ENCODE data around the gene NFAM1.

NFAM1 gene

DNA sequence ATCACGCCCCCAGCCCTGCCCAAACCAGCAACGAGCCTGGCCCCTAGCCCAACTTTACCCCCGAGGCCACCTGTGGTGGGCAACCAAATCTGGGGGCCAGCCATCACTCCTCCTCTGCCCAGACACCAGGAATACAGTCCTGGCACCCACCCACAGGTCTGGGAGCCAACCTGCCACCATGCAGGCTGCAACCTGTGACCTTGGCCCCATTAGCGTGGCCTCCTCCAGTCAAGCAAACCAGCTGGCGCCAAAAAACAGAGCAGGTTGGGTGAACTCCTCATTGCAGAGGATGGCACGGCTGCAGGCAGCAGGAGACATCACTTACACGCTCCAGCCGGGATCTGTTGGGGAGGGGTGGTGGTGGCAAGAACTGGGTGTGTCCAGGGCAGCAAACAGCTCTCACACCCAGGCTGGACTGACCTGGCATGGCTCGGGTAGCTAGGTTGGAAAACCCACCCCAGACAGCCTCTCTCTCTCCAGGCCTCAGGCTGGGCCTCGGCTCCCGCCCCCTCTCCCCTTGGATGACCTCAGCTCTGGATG, 96.3 kb downstream of the NFAM1 start:
- no peak overlapping the region for H3K4me3 ChIP-seq (ENCODE audit: low read depth in 1 of 2, low read length in 2 of 2)
- peaks cover 0 to 1% of the 10 kb centered on the region in 2 donors for H3K4me1 ChIP-seq (ENCODE audit: control insufficient read depth in 1 of 2, insufficient read depth in 2 of 2, low read length in 2 of 2)
- H3K27ac ChIP-seq (ENCODE audit: low read length), result no peak overlapping the region
- H3K27me3 ChIP-seq (ENCODE audit: low read depth, low read length), result no peaks in the 10 kb centered on the region
- no peaks in the 10 kb centered on the region for H3K36me3 ChIP-seq (ENCODE audit: control insufficient read depth in 1 of 2, insufficient read depth in 2 of 2, low read length in 2 of 2)
- no peaks in the 10 kb centered on the region for H3K9me3 ChIP-seq (ENCODE audit: control insufficient read depth in 1 of 2, low read length in 2 of 2)

DNA sequence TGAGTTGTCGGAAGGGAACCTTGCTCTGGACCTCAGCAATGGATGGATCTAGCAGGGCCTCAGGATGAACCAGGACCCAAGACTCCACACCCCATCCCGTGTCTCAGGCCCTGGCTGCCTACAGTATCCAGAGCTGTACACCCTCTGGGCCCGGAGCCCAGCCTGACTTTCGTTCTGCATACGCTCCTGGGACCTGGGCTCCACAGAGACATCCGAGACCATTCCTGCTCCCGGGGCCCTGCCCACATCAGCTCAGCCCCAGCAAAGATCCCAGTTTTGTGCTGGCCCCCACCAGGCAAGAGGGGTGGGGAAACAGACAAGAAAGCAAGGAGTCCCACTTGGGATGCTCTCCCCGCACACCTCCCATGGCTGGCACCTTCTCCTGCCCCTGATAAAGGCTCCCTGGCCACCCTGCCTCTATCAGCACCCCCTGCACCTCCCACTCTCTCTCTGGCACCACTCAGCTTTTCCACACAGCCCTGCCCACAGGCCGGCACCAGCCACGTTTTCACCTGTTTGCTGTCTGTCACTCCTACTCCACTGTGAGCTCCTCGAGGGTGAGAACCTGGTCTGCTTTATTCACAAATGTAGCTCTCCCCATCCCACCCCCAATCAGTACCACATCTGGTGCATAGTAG, 97.2 kb downstream of the NFAM1 start:
- no peak overlapping the region for H3K27ac ChIP-seq (ENCODE audit: low read length)
- no peaks in the 10 kb centered on the region for H3K27me3 ChIP-seq (ENCODE audit: low read depth, low read length)
- H3K9me3 ChIP-seq (ENCODE audit: control insufficient read depth in 1 of 2, low read length in 2 of 2), result no peaks in the 10 kb centered on the region
- no peak overlapping the region for H3K4me3 ChIP-seq (ENCODE audit: low read depth in 1 of 2, low read length in 2 of 2)
- H3K36me3 ChIP-seq (ENCODE audit: control insufficient read depth in 1 of 2, insufficient read depth in 2 of 2, low read length in 2 of 2), result no peaks in the 10 kb centered on the region
- no peaks in the 10 kb centered on the region for H3K4me1 ChIP-seq (ENCODE audit: control insufficient read depth in 1 of 2, insufficient read depth in 2 of 2, low read length in 2 of 2)

DNA sequence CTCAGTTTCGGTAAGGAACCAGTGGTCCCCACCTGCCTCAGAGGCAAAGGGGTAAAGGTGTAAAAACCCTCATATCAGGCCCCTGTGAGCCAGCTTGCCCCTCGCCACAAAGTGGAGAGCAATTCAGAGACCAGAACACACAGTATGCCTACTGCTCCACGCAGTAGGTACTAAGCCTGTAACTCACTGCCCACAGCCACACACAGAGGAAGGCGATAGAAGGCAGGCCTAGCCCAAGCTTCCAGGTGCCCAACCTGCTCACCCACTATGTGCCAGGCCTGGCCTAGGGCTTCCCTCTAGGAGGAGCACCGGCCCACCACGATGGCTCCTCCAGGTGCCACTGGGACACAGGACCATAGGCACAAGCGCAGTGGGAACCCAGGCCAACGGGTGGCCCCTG, 98.7 kb downstream of the NFAM1 start:
- H3K4me1 ChIP-seq (ENCODE audit: control insufficient read depth in 1 of 2, insufficient read depth in 2 of 2, low read length in 2 of 2), result no peaks in the 10 kb centered on the region
- H3K36me3 ChIP-seq (ENCODE audit: control insufficient read depth in 1 of 2, insufficient read depth in 2 of 2, low read length in 2 of 2), result no peaks in the 10 kb centered on the region
- no peaks in the 10 kb centered on the region for H3K9me3 ChIP-seq (ENCODE audit: control insufficient read depth in 1 of 2, low read length in 2 of 2)
- H3K27me3 ChIP-seq (ENCODE audit: low read depth, low read length), result no peaks in the 10 kb centered on the region
- H3K4me3 ChIP-seq (ENCODE audit: low read depth in 1 of 2, low read length in 2 of 2), result no peak overlapping the region
- no peak overlapping the region for H3K27ac ChIP-seq (ENCODE audit: low read length)

DNA sequence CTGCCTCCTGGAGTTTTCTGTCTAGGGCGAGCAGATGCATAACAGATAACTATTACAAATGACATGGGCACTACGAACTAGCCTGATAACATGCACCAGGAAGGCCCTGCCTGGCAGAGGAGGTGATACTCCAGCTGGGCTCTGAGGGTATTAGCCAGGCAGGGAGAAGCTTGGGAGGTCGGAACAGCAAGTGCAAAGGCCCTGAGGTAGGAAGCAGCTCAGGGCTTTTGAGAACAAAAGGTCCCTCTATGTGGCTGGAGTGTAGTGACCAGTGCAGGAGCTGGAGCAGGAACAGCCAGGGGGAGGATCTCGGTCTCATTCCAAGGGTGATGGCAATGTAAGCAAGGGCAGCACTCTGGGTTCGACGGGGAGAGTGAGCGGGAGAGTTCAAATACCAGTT, 100.1 kb downstream of the NFAM1 start:
- H3K4me3 ChIP-seq (ENCODE audit: low read depth in 1 of 2, low read length in 2 of 2), result no peak overlapping the region
- no peaks in the 10 kb centered on the region for H3K27me3 ChIP-seq (ENCODE audit: low read depth, low read length)
- no peaks in the 10 kb centered on the region for H3K4me1 ChIP-seq (ENCODE audit: control insufficient read depth in 1 of 2, insufficient read depth in 2 of 2, low read length in 2 of 2)
- no peaks in the 10 kb centered on the region for H3K9me3 ChIP-seq (ENCODE audit: control insufficient read depth in 1 of 2, low read length in 2 of 2)
- H3K36me3 ChIP-seq (ENCODE audit: control insufficient read depth in 1 of 2, insufficient read depth in 2 of 2, low read length in 2 of 2), result no peaks in the 10 kb centered on the region
- H3K27ac ChIP-seq (ENCODE audit: low read length), result no peak overlapping the region

DNA sequence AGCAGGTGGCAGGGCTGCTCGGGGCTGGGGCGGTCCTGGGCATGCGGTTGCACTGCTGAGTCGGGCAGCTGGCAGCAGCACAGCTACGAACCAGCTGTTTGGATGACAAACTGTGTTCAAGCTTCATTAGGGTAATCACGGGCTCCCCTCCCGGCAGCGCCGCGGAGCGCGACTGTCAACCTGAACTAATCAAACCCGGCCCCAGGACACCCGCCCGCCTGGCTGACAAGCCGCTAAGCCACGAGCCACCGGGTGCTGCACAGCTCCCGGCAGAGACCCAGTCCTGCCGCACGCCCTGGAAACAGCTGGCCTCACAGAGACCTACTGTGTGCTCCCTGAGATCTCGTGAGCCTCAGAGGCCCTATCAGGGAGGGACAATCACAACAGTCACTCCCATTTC, 101.2 kb downstream of the NFAM1 start:
- Histone ChIP-seq H3K36me3 (ENCODE audit: control insufficient read depth in 1 of 2, insufficient read depth in 2 of 2, low read length in 2 of 2) (no peaks in the 10 kb centered on the region), H3K27me3 (ENCODE audit: low read depth, low read length) (no peaks in the 10 kb centered on the region), H3K4me1 (ENCODE audit: control insufficient read depth in 1 of 2, insufficient read depth in 2 of 2, low read length in 2 of 2) (peaks cover 0 to 5% of the 10 kb centered on the region in 2 donors)

More for the DNA sequence above, 101.2 kb downstream of the NFAM1 start:
- Histone ChIP-seq H3K4me3 (ENCODE audit: low read depth in 1 of 2, low read length in 2 of 2) (no peak overlapping the region), H3K27ac (ENCODE audit: low read length) (no peak overlapping the region), H3K9me3 (ENCODE audit: control insufficient read depth in 1 of 2, low read length in 2 of 2) (no peaks in the 10 kb centered on the region)
